Uterus (tissue), 2 donors: ENCODE measurements around the gene SNCAIP.

Source experiments
- CTCF ChIP-seq, 4 experiments: fragments of 200-600 bp in 2 of 4; fragments of 450-650 bp in 2 of 4; sonication (generic) in 2 of 4; IDR thresholded peaks; one replicate each; pipeline ENCODE4 v1.5.1; 2016 to 2019; ENCODE audit warnings: antibody characterized with exemption in 4 of 4, mild to moderate bottlenecking in 2 of 4, moderate library complexity in 1 of 4
- POLR2A ChIP-seq, 2 donors: fragments of 450-650 bp; IDR thresholded peaks; one replicate each; pipeline ENCODE4 v1.6.1; 2016; ENCODE audit warnings: antibody characterized with exemption in 2 of 2, mild to moderate bottlenecking in 1 of 2, moderate library complexity in 1 of 2

- TF ChIP-seq CTCF (IDR thresholded peaks at IDR 0.05) (no peak), POLR2A (IDR thresholded peaks at IDR 0.05) (no peak)
Measured at GRCh38 chr5:122287101-122287500, 24.9 kb upstream of the SNCAIP start.
